ENCODE data around the gene SERPINB1.
"Not testable (repeated sequence)": the region's sequence is repeated elsewhere in the genome, so short reads cannot be mapped to it uniquely, and the experiment has no call there.

SERPINB1 gene

GRCh38 chr6:2866171-2866846 lies 24.6 kb upstream of the SERPINB1 start:
- no peak for DNase-seq (ENCODE audit: low read depth)

- DNase-seq (ENCODE audit: low read depth): no peak
Measured at GRCh38 chr6:2865694-2866151, 24.1 kb upstream of the SERPINB1 start.

- DNase-seq (ENCODE audit: low read depth): no peak
Measured at GRCh38 chr6:2865270-2865669, 23.6 kb upstream of the SERPINB1 start.

GRCh38 chr6:2863901-2864300 lies 22.2 kb upstream of the SERPINB1 start:
- DNase-seq (ENCODE audit: low read depth): no peak

GRCh38 chr6:2862712-2863181 lies 21.1 kb upstream of the SERPINB1 start:
- DNase-seq (ENCODE audit: low read depth): no peak

GRCh38 chr6:2861822-2862164 lies 20.1 kb upstream of the SERPINB1 start:
- DNase-seq (ENCODE audit: low read depth): no peak

- DNase-seq (ENCODE audit: low read depth): no peak
Measured at GRCh38 chr6:2861060-2861821, 19.6 kb upstream of the SERPINB1 start.

- not testable (repeated sequence) for DNase-seq (ENCODE audit: low read depth)
Measured at GRCh38 chr6:2860706-2861059, 19.0 kb upstream of the SERPINB1 start.

- not testable (repeated sequence) for DNase-seq (ENCODE audit: low read depth)
Measured at GRCh38 chr6:2859798-2860705, 18.4 kb upstream of the SERPINB1 start.

GRCh38 chr6:2859185-2859700 lies 17.6 kb upstream of the SERPINB1 start:
- DNase-seq (ENCODE audit: low read depth): no peak

GRCh38 chr6:2857580-2858337 lies 16.1 kb upstream of the SERPINB1 start:
- DNase-seq (ENCODE audit: low read depth): peak; percentile 54

GRCh38 chr6:2857185-2857579 lies 15.5 kb upstream of the SERPINB1 start:
- DNase-seq (ENCODE audit: low read depth): no peak

- no peak for DNase-seq (ENCODE audit: low read depth)
Measured at GRCh38 chr6:2855061-2855519, 13.4 kb upstream of the SERPINB1 start.

- DNase-seq (ENCODE audit: low read depth): no peak
Measured at GRCh38 chr6:2854396-2854982, 12.8 kb upstream of the SERPINB1 start.

- DNase-seq (ENCODE audit: low read depth): peak; percentile 69
Measured at GRCh38 chr6:2853769-2854395, 12.2 kb upstream of the SERPINB1 start.

- not testable (repeated sequence) for DNase-seq (ENCODE audit: low read depth)
Measured at GRCh38 chr6:2853378-2853768, 11.7 kb upstream of the SERPINB1 start.

- no peak for DNase-seq (ENCODE audit: low read depth)
Measured at GRCh38 chr6:2852921-2853322, 11.3 kb upstream of the SERPINB1 start.

- no peak for DNase-seq (ENCODE audit: low read depth)
Measured at GRCh38 chr6:2852514-2852855, 10.8 kb upstream of the SERPINB1 start.

- no peak for DNase-seq (ENCODE audit: low read depth)
Measured at GRCh38 chr6:2851727-2852513, 10.3 kb upstream of the SERPINB1 start.
